Endodermal cell (in vitro differentiated cells): ENCODE data around the gene ANKRD33B. TPM values are rescaled to one million over a fixed set of nuclear protein-coding genes. Genes with fewer than 3 reads are reported as not detected.

Source experiments
- DNase-seq: peaks from one replicate; pipeline ENCODE4 v3.0.0-alpha.2; 2017
- H3K27ac ChIP-seq: 2 replicates; pipeline ENCODE4 v1.5.1; 2013; ENCODE audit warnings: mild to moderate bottlenecking, low read depth, low read length, moderate library complexity
- H3K27me3 ChIP-seq: 2 replicates; pipeline ENCODE4 v1.6.1; 2013; ENCODE audit warnings: mild to moderate bottlenecking, low read length, moderate library complexity; ENCODE audit not compliant: insufficient read depth, control insufficient read depth, poor library complexity, severe bottlenecking
- H3K36me3 ChIP-seq: 2 replicates; pipeline ENCODE4 v1.7.0; 2013; ENCODE audit warnings: mild to moderate bottlenecking, low read length, moderate library complexity; ENCODE audit not compliant: control insufficient read depth, insufficient read depth
- H3K4me1 ChIP-seq: one replicate; pipeline ENCODE4 v1.7.0; 2013; ENCODE audit warnings: low read length; ENCODE audit not compliant: control insufficient read depth, insufficient read depth
- H3K4me3 ChIP-seq: 2 replicates; pipeline ENCODE4 v1.5.1; 2013; ENCODE audit warnings: mild to moderate bottlenecking, low read length, moderate library complexity
- H3K9ac ChIP-seq: 2 replicates; pipeline ENCODE4 v1.6.1; 2013; ENCODE audit warnings: mild to moderate bottlenecking, low read length, moderate library complexity; ENCODE audit not compliant: poor library complexity, severe bottlenecking; ENCODE audit errors: extremely low read depth
- H3K9me3 ChIP-seq: 2 replicates; pipeline ENCODE4 v1.6.1; 2013; ENCODE audit warnings: mild to moderate bottlenecking, low read length, moderate library complexity; ENCODE audit not compliant: control insufficient read depth
- H3K27ac Mint-ChIP-seq: 2 replicates; pipeline ENCODE4 v1.8.0; 2020; ENCODE audit warnings: mixed read lengths
- H3K27me3 Mint-ChIP-seq: 2 replicates; pipeline ENCODE4 v1.8.0; 2021; ENCODE audit warnings: mild to moderate bottlenecking, mixed read lengths; ENCODE audit not compliant: insufficient read depth
- H3K36me3 Mint-ChIP-seq: 2 replicates; pipeline ENCODE4 v1.8.0; 2020; ENCODE audit warnings: low read depth, mixed read lengths
- H3K4me1 Mint-ChIP-seq: 2 replicates; pipeline ENCODE4 v1.8.0; 2020; ENCODE audit warnings: mixed read lengths
- H3K4me3 Mint-ChIP-seq: 2 replicates; pipeline ENCODE4 v1.8.0; 2020; ENCODE audit warnings: mild to moderate bottlenecking, moderate library complexity, mixed read lengths
- H3K9me3 Mint-ChIP-seq: 2 replicates; pipeline ENCODE4 v1.8.0; 2020; ENCODE audit warnings: mild to moderate bottlenecking, mixed read lengths
- WGBS, 2 experiments: methylation state at CpG; one replicate each; pipeline versions ENCODE4 v1.1.5 to v1.1.7; 2013; ENCODE audit warnings: missing lambda C conversion rate in 2 of 2, mixed read lengths in 1 of 2; ENCODE audit not compliant: insufficient coverage in 1 of 2, insufficient read length in 1 of 2; 5-methylcytosine and 5-hydroxymethylcytosine counted together
- total RNA-seq, 2 donors: library from RNA; stranded (reverse); fragmentation: NEBNext Ultra II Directional in 1 of 2; extraction: Animal tissue kit (Norgen Biotek cat#: 25700) in 1 of 2; gene quantifications; 2 replicates in 1 of 2; 3 replicates in 1 of 2; pipeline ENCODE4 v1.2.1, GENCODE V29; 2021
- TF ChIP-seq, protein P1 (sequence below): fragments of 200-600 bp; sonication (generic); conservative IDR thresholded peaks from 2 replicates; pipeline ENCODE4 v1.5.0; 2021; ENCODE audit warnings: antibody characterized with exemption, mild to moderate bottlenecking

ANKRD33B gene
- total RNA-seq, 2 donors from 2014 or later: 21.9 to 37.2 TPM

- peaks cover 42% of the 10 kb centered on the region for H3K36me3 Mint-ChIP-seq
- Histone ChIP-seq H3K4me3 (no peak overlapping the region), H3K9ac (no peak overlapping the region), H3K9me3 (peaks cover 16% of the 10 kb centered on the region), H3K27ac (no peak overlapping the region), H3K36me3 (peaks cover 49% of the 10 kb centered on the region), H3K4me1 (no peaks in the 10 kb centered on the region), H3K27me3 (no peaks in the 10 kb centered on the region)
- H3K4me1 Mint-ChIP-seq: peaks cover 6% of the 10 kb centered on the region
- DNase-seq: no peak
- H3K27ac Mint-ChIP-seq: no peak overlapping the region
- H3K27me3 Mint-ChIP-seq: no peaks in the 10 kb centered on the region
- TF ChIP-seq, protein P1, sequence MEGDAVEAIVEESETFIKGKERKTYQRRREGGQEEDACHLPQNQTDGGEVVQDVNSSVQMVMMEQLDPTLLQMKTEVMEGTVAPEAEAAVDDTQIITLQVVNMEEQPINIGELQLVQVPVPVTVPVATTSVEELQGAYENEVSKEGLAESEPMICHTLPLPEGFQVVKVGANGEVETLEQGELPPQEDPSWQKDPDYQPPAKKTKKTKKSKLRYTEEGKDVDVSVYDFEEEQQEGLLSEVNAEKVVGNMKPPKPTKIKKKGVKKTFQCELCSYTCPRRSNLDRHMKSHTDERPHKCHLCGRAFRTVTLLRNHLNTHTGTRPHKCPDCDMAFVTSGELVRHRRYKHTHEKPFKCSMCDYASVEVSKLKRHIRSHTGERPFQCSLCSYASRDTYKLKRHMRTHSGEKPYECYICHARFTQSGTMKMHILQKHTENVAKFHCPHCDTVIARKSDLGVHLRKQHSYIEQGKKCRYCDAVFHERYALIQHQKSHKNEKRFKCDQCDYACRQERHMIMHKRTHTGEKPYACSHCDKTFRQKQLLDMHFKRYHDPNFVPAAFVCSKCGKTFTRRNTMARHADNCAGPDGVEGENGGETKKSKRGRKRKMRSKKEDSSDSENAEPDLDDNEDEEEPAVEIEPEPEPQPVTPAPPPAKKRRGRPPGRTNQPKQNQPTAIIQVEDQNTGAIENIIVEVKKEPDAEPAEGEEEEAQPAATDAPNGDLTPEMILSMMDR: no peak
- WGBS, 2 experiments: 95 to 96% methylated on average over 15 to 16 of the region's 16 CpGs
- H3K9me3 Mint-ChIP-seq: peaks cover 12% of the 10 kb centered on the region
- H3K4me3 Mint-ChIP-seq: no peak overlapping the region
These were observed 119.1 kb downstream of the ANKRD33B start for GRCh38 chr5:10682801-10683525.

GRCh38 chr5:10684303-10685086 lies 120.6 kb downstream of the ANKRD33B start:
- DNase-seq: no peak

DNA sequence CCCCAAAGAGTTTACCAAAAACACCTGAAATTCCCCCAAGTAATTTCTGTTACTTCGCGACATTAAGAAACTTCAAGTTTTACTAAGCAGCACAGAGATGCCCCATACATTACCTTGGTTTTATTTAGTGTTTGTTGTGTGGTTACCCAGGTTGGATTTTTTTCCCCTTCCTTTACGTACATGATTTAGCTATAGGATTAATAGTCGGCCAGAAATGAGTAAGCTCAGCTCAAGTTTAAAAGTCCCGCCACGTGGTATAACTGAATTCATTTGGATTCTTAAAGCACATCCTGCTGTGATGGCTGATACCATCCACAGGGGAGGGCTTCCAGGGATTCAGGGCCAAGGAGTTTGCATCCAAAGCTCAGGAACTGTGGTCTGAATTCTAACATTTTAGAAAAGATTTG lies 121.2 kb downstream of the ANKRD33B start:
- Mint-ChIP-seq H3K4me1 (peaks cover 6% of the 10 kb centered on the region), H3K36me3 (peaks cover 44% of the 10 kb centered on the region), H3K27ac (no peak overlapping the region), H3K4me3 (no peak overlapping the region), H3K27me3 (no peaks in the 10 kb centered on the region), H3K9me3 (peaks cover 14% of the 10 kb centered on the region)
- no peak for DNase-seq
- H3K9ac ChIP-seq: no peak overlapping the region
- TF ChIP-seq, protein P1: no peak
- H3K27ac ChIP-seq: no peak overlapping the region
- peaks cover 42% of the 10 kb centered on the region for H3K36me3 ChIP-seq
- no peaks in the 10 kb centered on the region for H3K27me3 ChIP-seq
- peaks cover 16% of the 10 kb centered on the region for H3K9me3 ChIP-seq
- H3K4me1 ChIP-seq: no peaks in the 10 kb centered on the region
- no peak overlapping the region for H3K4me3 ChIP-seq
- WGBS, 2 experiments: 67 to 81% methylated on average over 4 to 6 of the region's 6 CpGs

More at GRCh38 chr5:10684303-10685086, 120.6 kb downstream of the ANKRD33B start:
- Histone ChIP-seq H3K4me1 (no peaks in the 10 kb centered on the region), H3K27me3 (no peaks in the 10 kb centered on the region), H3K9me3 (peaks cover 16% of the 10 kb centered on the region), H3K4me3 (no peak overlapping the region), H3K27ac (no peak overlapping the region), H3K36me3 (peaks cover 46% of the 10 kb centered on the region), H3K9ac (no peak overlapping the region)
- Mint-ChIP-seq H3K27ac (no peak overlapping the region), H3K9me3 (peaks cover 14% of the 10 kb centered on the region), H3K4me1 (peaks cover 6% of the 10 kb centered on the region), H3K36me3 (peaks cover 49% of the 10 kb centered on the region), H3K4me3 (no peak overlapping the region), H3K27me3 (no peaks in the 10 kb centered on the region)
- WGBS, 2 experiments: 97 to 98% methylated on average over 4 to 11 of the region's 11 CpGs
- TF ChIP-seq, protein P1: peak; percentile 20
